ENCODE data around the gene ZNF18.

- TF ChIP-seq CTCF (IDR thresholded peaks at IDR 0.05) (no peak), ZFX (IDR thresholded peaks at IDR 0.05; ENCODE audit: borderline replicate concordance) (no peak)
These were observed at the start of gene ZNF18 for GRCh38 chr17:11997147-11997971.

Measured in 22Rv1 (cell line).